A673 (cell line): ENCODE measurements around the gene SOX5. TPM values are rescaled to one million over a fixed set of nuclear protein-coding genes. Genes with fewer than 3 reads are reported as not detected.

Experiments used
- BruUV-seq: library from RNA; stranded (reverse); fragments of 400-500 nt; replicated peaks from 2 replicates; lab custom pipeline; 2021; lab: Mats Ljungman, UMichigan
- CTCF ChIA-PET: fragments of 300-600 bp; sonication (Branson Sonifier 250); formaldehyde crosslinking; loops from one replicate; lab custom pipeline; 2022; ENCODE audit warnings: antibody characterized with exemption; lab: Charles Lee
- POLR2A ChIA-PET: fragments of 300-600 bp; sonication (Branson Sonifier 250); formaldehyde crosslinking; loops from one replicate; lab custom pipeline; 2022; ENCODE audit warnings: antibody characterized with exemption; ENCODE audit not compliant: low non-redundant PET; lab: Charles Lee
- DNase-seq: peaks from one replicate; pipeline ENCODE4 v3.0.0-alpha.2; 2015; ENCODE audit warnings: low spot score
- H3K27ac ChIP-seq: fragments of 200-600 bp; sonication (generic); 2 replicates; pipeline ENCODE4 v1.5.1; 2016; ENCODE audit warnings: mixed run types, low read depth, mild to moderate bottlenecking, mixed read lengths, antibody characterized with exemption, low read length; ENCODE audit not compliant: poor library complexity, severe bottlenecking
- H3K27me3 ChIP-seq: fragments of 200-600 bp; sonication (generic); replicated peaks from 2 replicates; pipeline ENCODE4 v1.6.1; 2017; ENCODE audit warnings: mixed run types, low read depth, mild to moderate bottlenecking, mixed read lengths, antibody characterized with exemption, low read length; ENCODE audit not compliant: insufficient read depth, poor library complexity
- H3K36me3 ChIP-seq: fragments of 200-600 bp; sonication (generic); 2 replicates; pipeline ENCODE4 v1.6.1; 2016; ENCODE audit warnings: mixed run types, mild to moderate bottlenecking, mixed read lengths, antibody characterized with exemption, low read length; ENCODE audit not compliant: insufficient read depth, poor library complexity, severe bottlenecking
- H3K4me1 ChIP-seq: fragments of 200-600 bp; sonication (generic); 2 replicates; pipeline ENCODE4 v1.6.1; 2017; ENCODE audit warnings: mixed run types, mild to moderate bottlenecking, mixed read lengths, antibody characterized with exemption, low read length; ENCODE audit not compliant: insufficient read depth, poor library complexity, severe bottlenecking
- H3K4me3 ChIP-seq: fragments of 200-600 bp; sonication (generic); 2 replicates; pipeline ENCODE4 v1.5.1; 2016; ENCODE audit warnings: low read depth, mixed run types, mild to moderate bottlenecking, mixed read lengths, low read length; ENCODE audit not compliant: poor library complexity, severe bottlenecking
- H3K9me3 ChIP-seq: fragments of 200-600 bp; sonication (generic); 2 replicates; pipeline ENCODE4 v1.6.1; 2016; ENCODE audit warnings: mixed run types, low read depth, mild to moderate bottlenecking, mixed read lengths, antibody characterized with exemption, low read length; ENCODE audit not compliant: poor library complexity, severe bottlenecking
- EZH2 ChIP-seq: fragments of 200-600 bp; sonication (generic); IDR thresholded peaks from 2 replicates; pipeline ENCODE4 v1.6.1; 2017; ENCODE audit warnings: borderline replicate concordance, low read depth, mild to moderate bottlenecking, mixed read lengths, antibody characterized with exemption, low read length; ENCODE audit not compliant: poor library complexity, severe bottlenecking
- intact Hi-C: fragments of 100-400 bp; cut with micrococcal nuclease; formaldehyde crosslinking; loops from one replicate; pipeline ENCODE4 v1.10.0; 2022; ENCODE audit not compliant: unreplicated experiment
- total RNA-seq: library from RNA; stranded (reverse); gene quantifications from 2 replicates; pipeline ENCODE4 v1.2.3, GENCODE V29; 2021
- TF ChIP-seq, protein P1 (sequence below): fragments of 300-800, 200-600 bp; sonication (generic); conservative IDR thresholded peaks from 2 replicates; pipeline ENCODE4 v1.5.1; 2017; ENCODE audit warnings: low read depth, mild to moderate bottlenecking, antibody characterized with exemption, low read length, moderate library complexity, mixed read lengths

SOX5 gene
- total RNA-seq, 1 experiment from 2014 or later = 11.9 TPM

DNA sequence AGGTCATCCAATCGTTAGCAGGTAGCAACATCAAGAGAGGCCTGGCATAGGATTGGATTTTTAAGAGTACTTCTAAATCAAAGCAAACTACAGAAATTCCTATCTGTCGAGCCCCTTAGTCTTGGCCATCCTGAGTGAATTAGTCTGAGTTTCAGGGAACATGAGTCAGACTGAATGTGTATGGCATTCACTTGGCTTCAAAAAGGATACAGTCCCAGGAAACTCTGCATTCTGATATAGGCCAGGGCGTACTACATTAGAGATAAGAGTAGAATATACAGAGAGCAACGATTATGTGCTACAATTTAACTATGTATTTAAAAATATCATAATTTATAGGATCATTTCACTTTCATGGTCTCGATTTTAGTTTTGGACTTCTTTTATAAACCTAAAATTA lies 242.2 kb downstream of the SOX5 start:
- Histone ChIP-seq H3K36me3 (no peaks in the 10 kb centered on the region), H3K27ac (no peak overlapping the region), H3K9me3 (no peaks in the 10 kb centered on the region), H3K4me3 (no peak overlapping the region), H3K4me1 (no peaks in the 10 kb centered on the region), H3K27me3 (no peaks in the 10 kb centered on the region)
- ChIA-PET POLR2A (no interaction called here), CTCF (no interaction called here)
- DNase-seq = no peak
- BruUV-seq = no TSS peak
- intact Hi-C loops = no loop called here
- no peak for TF ChIP-seq EZH2
- TF ChIP-seq, protein P1, sequence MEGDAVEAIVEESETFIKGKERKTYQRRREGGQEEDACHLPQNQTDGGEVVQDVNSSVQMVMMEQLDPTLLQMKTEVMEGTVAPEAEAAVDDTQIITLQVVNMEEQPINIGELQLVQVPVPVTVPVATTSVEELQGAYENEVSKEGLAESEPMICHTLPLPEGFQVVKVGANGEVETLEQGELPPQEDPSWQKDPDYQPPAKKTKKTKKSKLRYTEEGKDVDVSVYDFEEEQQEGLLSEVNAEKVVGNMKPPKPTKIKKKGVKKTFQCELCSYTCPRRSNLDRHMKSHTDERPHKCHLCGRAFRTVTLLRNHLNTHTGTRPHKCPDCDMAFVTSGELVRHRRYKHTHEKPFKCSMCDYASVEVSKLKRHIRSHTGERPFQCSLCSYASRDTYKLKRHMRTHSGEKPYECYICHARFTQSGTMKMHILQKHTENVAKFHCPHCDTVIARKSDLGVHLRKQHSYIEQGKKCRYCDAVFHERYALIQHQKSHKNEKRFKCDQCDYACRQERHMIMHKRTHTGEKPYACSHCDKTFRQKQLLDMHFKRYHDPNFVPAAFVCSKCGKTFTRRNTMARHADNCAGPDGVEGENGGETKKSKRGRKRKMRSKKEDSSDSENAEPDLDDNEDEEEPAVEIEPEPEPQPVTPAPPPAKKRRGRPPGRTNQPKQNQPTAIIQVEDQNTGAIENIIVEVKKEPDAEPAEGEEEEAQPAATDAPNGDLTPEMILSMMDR = no peak

DNA sequence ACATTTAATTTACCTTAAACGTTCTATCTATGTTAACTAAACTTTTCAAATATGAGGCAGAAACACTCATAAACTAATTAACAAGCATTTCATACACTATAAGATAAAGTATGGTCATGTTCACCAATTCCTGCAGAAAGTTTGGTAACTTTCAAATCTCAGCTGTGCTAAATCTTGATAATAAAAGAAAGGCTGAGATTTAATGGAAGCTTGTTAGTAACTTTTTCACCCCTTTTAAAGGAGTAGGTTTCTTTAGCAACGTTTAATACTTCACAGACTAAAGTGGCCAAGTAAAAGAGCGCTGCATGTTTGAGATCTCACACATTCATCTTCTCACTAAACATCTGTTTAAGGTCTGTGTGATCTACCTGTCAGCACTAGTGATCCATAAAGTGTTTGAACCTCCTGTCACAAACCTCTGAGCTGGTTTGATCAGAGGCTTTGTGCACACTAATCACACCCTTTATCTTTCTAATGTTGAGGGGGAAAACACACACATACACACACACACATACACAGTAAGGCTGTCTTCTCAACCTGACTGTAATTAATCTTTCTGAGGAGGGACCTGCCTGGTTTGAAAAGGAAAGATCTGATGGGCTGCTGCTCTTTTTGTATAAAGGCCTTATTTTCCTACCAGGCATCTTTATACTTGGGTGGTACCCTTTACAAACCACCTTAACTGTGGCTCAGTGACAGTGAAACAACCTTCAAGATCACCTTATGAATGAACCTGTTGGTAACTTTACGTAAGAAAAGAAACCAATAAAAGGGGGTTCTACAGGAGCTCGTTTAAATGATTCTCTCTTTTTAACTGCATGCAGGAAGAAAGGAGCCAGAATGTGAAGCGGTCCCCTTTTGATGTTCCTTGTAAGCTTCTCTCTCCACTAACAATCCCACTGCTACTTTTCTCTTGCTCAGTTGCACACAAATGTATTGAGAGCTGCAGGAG lies 244.2 kb downstream of the SOX5 start:
- no TSS peak for BruUV-seq
- ChIA-PET CTCF (no interaction called here), POLR2A (no interaction called here)
- intact Hi-C loops = no loop called here
- TF ChIP-seq EZH2 = no peak
- H3K27me3 ChIP-seq = no peaks in the 10 kb centered on the region
- H3K36me3 ChIP-seq = no peaks in the 10 kb centered on the region
- H3K4me3 ChIP-seq = no peak overlapping the region
- H3K4me1 ChIP-seq = no peaks in the 10 kb centered on the region
- H3K27ac ChIP-seq = no peak overlapping the region
- DNase-seq = no peak
- H3K9me3 ChIP-seq = no peaks in the 10 kb centered on the region

DNA sequence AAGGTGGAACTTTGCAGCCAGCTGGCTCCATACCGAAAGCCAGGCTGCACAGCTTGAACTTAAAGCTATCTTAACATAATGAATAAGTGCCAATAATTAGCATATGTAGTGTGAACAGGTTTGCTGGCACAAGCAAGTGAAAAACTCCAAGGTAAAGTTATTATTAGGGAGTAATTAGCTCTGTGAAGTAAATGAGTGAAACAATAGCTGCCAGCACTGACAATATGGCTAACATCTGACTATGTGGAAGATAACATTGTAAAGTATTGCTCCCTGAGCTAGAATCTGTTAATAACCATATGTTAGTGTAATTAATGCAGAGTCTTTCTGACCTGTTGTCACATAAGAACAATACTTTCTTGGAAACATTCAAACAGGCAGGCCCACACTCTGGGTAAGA lies 246.4 kb downstream of the SOX5 start:
- BruUV-seq = no TSS peak
- intact Hi-C loops = no loop called here
- Histone ChIP-seq H3K27ac (no peak overlapping the region), H3K4me3 (no peak overlapping the region), H3K4me1 (no peaks in the 10 kb centered on the region), H3K9me3 (no peaks in the 10 kb centered on the region), H3K27me3 (no peaks in the 10 kb centered on the region), H3K36me3 (no peaks in the 10 kb centered on the region)
- no peak for DNase-seq
- no peak for TF ChIP-seq EZH2
- TF ChIP-seq, protein P1 = no peak
- ChIA-PET POLR2A (no interaction called here), CTCF (no interaction called here)
